CD4-positive, alpha-beta memory T cell (primary cell): ENCODE measurements around the gene BORCS5. TPM values are rescaled to one million over a fixed set of nuclear protein-coding genes. Genes with fewer than 3 reads are reported as not detected.

Experiments used
- CTCF ChIA-PET: fragments of 350-600 bp; sonication (Branson Sonifier 250); formaldehyde crosslinking; loops from one replicate; lab custom pipeline; 2021; ENCODE audit warnings: inconsistent platforms; ENCODE audit not compliant: partially characterized antibody; lab: Charles Lee
- POLR2A ChIA-PET: fragments of 350-600 bp; sonication (Branson Sonifier 250); formaldehyde crosslinking; loops from one replicate; lab custom pipeline; 2021; ENCODE audit not compliant: partially characterized antibody; lab: Charles Lee
- DNase-seq, 5 donors: peaks; one replicate each; pipeline versions ENCODE4 v3.0.0 to v3.0.0-alpha.2; 2020 to 2022; ENCODE audit warnings: mixed read lengths in 1 of 5
- H3K27ac ChIP-seq: one replicate; pipeline ENCODE4 v1.7.0; 2013; ENCODE audit warnings: low read depth, low read length
- H3K27me3 ChIP-seq: 2 replicates; pipeline ENCODE4 v1.7.0; 2013; ENCODE audit warnings: mild to moderate bottlenecking, low read length, moderate library complexity; ENCODE audit not compliant: insufficient read depth
- H3K36me3 ChIP-seq: 2 replicates; pipeline ENCODE4 v1.7.0; 2013; ENCODE audit warnings: mild to moderate bottlenecking, low read length, moderate library complexity; ENCODE audit not compliant: insufficient read depth
- H3K4me1 ChIP-seq: 2 replicates; pipeline ENCODE4 v1.7.0; 2013; ENCODE audit warnings: mild to moderate bottlenecking, low read length, moderate library complexity; ENCODE audit not compliant: insufficient read depth
- H3K4me3 ChIP-seq, 2 donors: one replicate each; pipeline ENCODE4 v1.7.0; 2013; ENCODE audit warnings: low read length in 2 of 2, mild to moderate bottlenecking in 1 of 2
- H3K9me3 ChIP-seq, 2 donors: one replicate each; pipeline ENCODE4 v1.7.0; 2013; ENCODE audit warnings: low read length in 2 of 2, control low read depth in 1 of 2; ENCODE audit not compliant: control insufficient read depth in 1 of 2
- H3K27ac Mint-ChIP-seq, 7 donors: one replicate each; pipeline ENCODE4 v1.8.0; 2020 to 2021; ENCODE audit warnings: mixed read lengths in 7 of 7, mild to moderate bottlenecking in 6 of 7, inconsistent platforms in 3 of 7, moderate library complexity in 3 of 7
- H3K27me3 Mint-ChIP-seq, 2 donors: one replicate each; pipeline ENCODE4 v1.8.0; 2020 to 2021; ENCODE audit warnings: mixed read lengths in 2 of 2
- H3K36me3 Mint-ChIP-seq, 2 donors: one replicate each; pipeline ENCODE4 v1.8.0; 2020 to 2021; ENCODE audit warnings: mixed read lengths in 2 of 2, inconsistent platforms in 1 of 2, mild to moderate bottlenecking in 1 of 2
- H3K4me1 Mint-ChIP-seq, 4 donors: one replicate each; pipeline ENCODE4 v1.8.0; 2020 to 2021; ENCODE audit warnings: mixed read lengths in 4 of 4, mild to moderate bottlenecking in 1 of 4
- H3K4me3 Mint-ChIP-seq, 8 donors: one replicate each; pipeline ENCODE4 v1.8.0; 2020 to 2021; ENCODE audit warnings: mixed read lengths in 8 of 8, mild to moderate bottlenecking in 7 of 8, moderate library complexity in 6 of 8, inconsistent platforms in 3 of 8
- H3K9me3 Mint-ChIP-seq, 8 donors: one replicate each; pipeline ENCODE4 v1.8.0; 2020 to 2021; ENCODE audit warnings: mixed read lengths in 8 of 8, mild to moderate bottlenecking in 5 of 8, inconsistent platforms in 3 of 8, moderate library complexity in 1 of 8
- intact Hi-C: fragments of 100-400 bp; cut with micrococcal nuclease; formaldehyde crosslinking; loops from one replicate; pipeline ENCODE4 v1.15.1; 2023
- polyA plus RNA-seq, 2 donors: library from polyadenylated mRNA; unstranded; fragments of 300-500 nt; fragmentation: Illumina TruSeq; gene quantifications; one replicate each; pipeline ENCODE4 v1.2.3, GENCODE V29; 2021
- total RNA-seq, 2 experiments: library from RNA; stranded (reverse); gene quantifications; one replicate each; pipeline ENCODE4 v1.2.3, GENCODE V29; 2021

Gene BORCS5
- total and polyA plus RNA-seq, 4 experiments from 2014 or later: 21.3 to 28.1 (median 27.2) TPM

- CTCF ChIA-PET: interaction anchor here (0.8 kb wide), 1 partner anchor 18 kb away, joined by 4 read pairs; no protein-coding TSS in a partner anchor
- H3K36me3 ChIP-seq: no peaks in the 10 kb centered on the region
- no peak overlapping the region for H3K4me3 Mint-ChIP-seq
- peaks cover 45 to 47% of the 10 kb centered on the region in 2 donors for H3K36me3 Mint-ChIP-seq
- no peak for DNase-seq
- no peaks in the 10 kb centered on the region for H3K27me3 Mint-ChIP-seq
- POLR2A ChIA-PET: interaction anchor here (0.5 kb wide), 1 partner anchor 117 kb away, joined by 4 read pairs; no protein-coding TSS in a partner anchor
- no peaks in the 10 kb centered on the region for H3K27me3 ChIP-seq
- H3K4me1 ChIP-seq: peaks cover 22% of the 10 kb centered on the region
- peaks cover 5 to 46% (median 33%) of the 10 kb centered on the region in 8 donors for H3K9me3 Mint-ChIP-seq
- H3K9me3 ChIP-seq: peaks cover 0 to 10% of the 10 kb centered on the region in 2 donors
- H3K4me1 Mint-ChIP-seq: peaks cover 27 to 41% (median 32%) of the 10 kb centered on the region in 4 donors
- intact Hi-C loops: no loop called here
- no peak overlapping the region for H3K4me3 ChIP-seq
- no peak overlapping the region for H3K27ac ChIP-seq
- H3K27ac Mint-ChIP-seq: peak overlapping the region in 2 of 7 donors; percentile 35 to 66
Observed at GRCh38 chr12:12425001-12425400, 68.1 kb downstream of the BORCS5 start.

GRCh38 chr12:12425616-12426015 lies 68.7 kb downstream of the BORCS5 start:
- peak overlapping the region in 2 of 7 donors; percentile 7 to 11 for H3K27ac Mint-ChIP-seq
- peaks cover 5 to 44% (median 32%) of the 10 kb centered on the region in 8 donors for H3K9me3 Mint-ChIP-seq
- Histone ChIP-seq H3K9me3 (peaks cover 0 to 10% of the 10 kb centered on the region in 2 donors), H3K27me3 (no peaks in the 10 kb centered on the region), H3K4me3 (no peak overlapping the region), H3K27ac (no peak overlapping the region), H3K4me1 (peaks cover 26% of the 10 kb centered on the region), H3K36me3 (no peaks in the 10 kb centered on the region)
- ChIA-PET POLR2A (no interaction called here), CTCF (interaction anchor here (0.8 kb wide), 1 partner anchor 17 kb away, joined by 4 read pairs; no protein-coding TSS in a partner anchor)
- intact Hi-C loops: no loop called here
- H3K4me1 Mint-ChIP-seq: peaks cover 28 to 45% (median 35%) of the 10 kb centered on the region in 4 donors
- peaks cover 42 to 43% of the 10 kb centered on the region in 2 donors for H3K36me3 Mint-ChIP-seq
- no peaks in the 10 kb centered on the region for H3K27me3 Mint-ChIP-seq
- H3K4me3 Mint-ChIP-seq: peak overlapping the region in 1 of 8 donors; percentile 2
- no peak for DNase-seq

DNA sequence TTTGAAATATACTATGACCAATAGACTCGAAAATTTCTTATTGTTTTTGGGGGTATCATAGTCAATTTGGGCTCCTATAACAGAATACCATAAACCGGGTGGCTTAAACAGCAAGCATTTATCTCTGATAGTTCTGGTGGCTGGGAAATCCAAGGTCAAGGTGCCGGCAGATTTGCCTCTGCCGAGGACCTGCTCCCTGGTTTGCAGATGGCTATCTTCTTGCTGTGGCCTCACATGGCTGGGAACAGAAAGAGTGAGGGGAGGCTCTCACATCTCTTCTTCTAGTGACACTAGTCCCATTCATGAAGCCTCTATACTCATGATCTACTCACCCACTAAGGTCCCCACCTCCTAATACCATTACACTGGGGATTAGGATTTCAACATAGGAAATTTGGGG lies 70.7 kb downstream of the BORCS5 start:
- H3K4me1 Mint-ChIP-seq: peaks cover 34 to 52% (median 46%) of the 10 kb centered on the region in 4 donors
- POLR2A ChIA-PET: interaction anchor here (0.7 to 1.0 kb wide), 2 partner anchors 14 kb away, joined by 3 to 5 read pairs; no protein-coding TSS in a partner anchor

GRCh38 chr12:12428047-12428446 lies 71.2 kb downstream of the BORCS5 start:
- POLR2A ChIA-PET: interaction anchor here (1.0 kb wide), 1 partner anchor 14 kb away, joined by 5 read pairs; no protein-coding TSS in a partner anchor

More for the DNA sequence above, 70.7 kb downstream of the BORCS5 start:
- peaks cover 0 to 10% of the 10 kb centered on the region in 2 donors for H3K9me3 ChIP-seq
- peaks cover 28% of the 10 kb centered on the region in 2 donors for H3K36me3 Mint-ChIP-seq
- DNase-seq: no peak
- intact Hi-C loops: no loop called here
- CTCF ChIA-PET: interaction anchor here (1.1 kb wide), 1 partner anchor 39 kb away, joined by 4 read pairs; no protein-coding TSS in a partner anchor
- peak overlapping the region in 5 of 7 donors; percentile 7 to 77 (median 73) for H3K27ac Mint-ChIP-seq
- H3K9me3 Mint-ChIP-seq: peaks cover 5 to 28% (median 24%) of the 10 kb centered on the region in 8 donors
- no peaks in the 10 kb centered on the region for H3K27me3 Mint-ChIP-seq
- H3K27me3 ChIP-seq: no peaks in the 10 kb centered on the region
- no peaks in the 10 kb centered on the region for H3K36me3 ChIP-seq
- H3K27ac ChIP-seq: no peak overlapping the region
- H3K4me3 ChIP-seq: no peak overlapping the region
- H3K4me3 Mint-ChIP-seq: peak overlapping the region in 2 of 8 donors; percentile 12 to 57
- H3K4me1 ChIP-seq: peaks cover 43% of the 10 kb centered on the region

GRCh38 chr12:12428961-12429657 lies 72.2 kb downstream of the BORCS5 start:
- Mint-ChIP-seq H3K27ac (peak overlapping the region; percentile 62 to 91 (median 79)), H3K27me3 (no peaks in the 10 kb centered on the region), H3K9me3 (peaks cover 2 to 16% (median 13%) of the 10 kb centered on the region in 8 donors), H3K4me3 (peak overlapping the region in 7 of 8 donors; percentile 10 to 47 (median 32)), H3K4me1 (peaks cover 43 to 68% (median 57%) of the 10 kb centered on the region in 4 donors), H3K36me3 (peaks cover 24 to 29% of the 10 kb centered on the region in 2 donors)
- Histone ChIP-seq H3K9me3 (peaks cover 0 to 3% of the 10 kb centered on the region in 2 donors), H3K4me3 (no peak overlapping the region), H3K4me1 (peaks cover 58% of the 10 kb centered on the region), H3K36me3 (no peaks in the 10 kb centered on the region), H3K27me3 (no peaks in the 10 kb centered on the region), H3K27ac (no peak overlapping the region)
- CTCF ChIA-PET: interaction anchor here (0.9 to 1.3 kb wide), 4 partner anchors 36 to 227 kb away, joined by 3 to 4 read pairs (median 3); no protein-coding TSS in a partner anchor
- no peak for DNase-seq
- intact Hi-C loops: no loop called here
- POLR2A ChIA-PET: interaction anchor here (0.8 to 3.3 kb wide), 7 partner anchors 10 to 52 kb away, joined by 3 to 31 read pairs (median 4); no protein-coding TSS in a partner anchor

More at GRCh38 chr12:12428047-12428446, 71.2 kb downstream of the BORCS5 start:
- Histone ChIP-seq H3K4me3 (no peak overlapping the region), H3K9me3 (peaks cover 0 to 10% of the 10 kb centered on the region in 2 donors), H3K27ac (no peak overlapping the region), H3K27me3 (no peaks in the 10 kb centered on the region), H3K36me3 (no peaks in the 10 kb centered on the region), H3K4me1 (peaks cover 48% of the 10 kb centered on the region)
- intact Hi-C loops: no loop called here
- H3K27ac Mint-ChIP-seq: peak overlapping the region in 4 of 7 donors; percentile 24 to 77 (median 64)
- CTCF ChIA-PET: interaction anchor here (1.1 kb wide), 1 partner anchor 38 kb away, joined by 4 read pairs; no protein-coding TSS in a partner anchor
- H3K27me3 Mint-ChIP-seq: no peaks in the 10 kb centered on the region
- peaks cover 38 to 57% (median 50%) of the 10 kb centered on the region in 4 donors for H3K4me1 Mint-ChIP-seq
- peaks cover 5 to 27% (median 23%) of the 10 kb centered on the region in 8 donors for H3K9me3 Mint-ChIP-seq
- no peak for DNase-seq
- peak overlapping the region in 1 of 8 donors; percentile 57 for H3K4me3 Mint-ChIP-seq
- peaks cover 28 to 31% of the 10 kb centered on the region in 2 donors for H3K36me3 Mint-ChIP-seq

DNA sequence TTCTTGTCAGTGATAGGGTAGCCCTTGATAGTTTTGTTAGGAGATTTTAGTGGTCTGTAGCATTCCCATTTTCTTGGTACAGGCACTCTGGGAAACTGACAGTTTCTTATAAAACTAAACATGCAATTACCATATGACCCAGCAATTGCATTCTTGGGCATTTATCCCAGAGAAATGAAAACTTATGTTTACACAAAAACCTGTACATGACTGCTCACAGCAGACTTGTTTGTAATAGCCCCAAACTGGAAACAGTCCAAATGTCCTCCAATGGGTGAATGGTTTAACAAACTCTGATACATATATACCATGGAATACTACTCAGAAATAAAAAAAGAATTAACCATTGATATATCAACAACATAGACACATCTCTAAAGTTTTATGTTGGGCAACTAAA lies 75.5 kb downstream of the BORCS5 start:
- peak overlapping the region in 6 of 8 donors; percentile 6 to 82 (median 45) for H3K4me3 Mint-ChIP-seq
- H3K4me1 Mint-ChIP-seq: peaks cover 45 to 90% (median 56%) of the 10 kb centered on the region in 4 donors
- H3K27ac Mint-ChIP-seq: peak overlapping the region in 5 of 7 donors; percentile 15 to 84 (median 60)

More for the DNA sequence above, 75.5 kb downstream of the BORCS5 start:
- intact Hi-C loops: no loop called here
- Mint-ChIP-seq H3K36me3 (peaks cover 26 to 27% of the 10 kb centered on the region in 2 donors), H3K27me3 (no peaks in the 10 kb centered on the region), H3K9me3 (peaks cover 0 to 4% (median under 1%) of the 10 kb centered on the region in 8 donors)
- DNase-seq: no peak
- POLR2A ChIA-PET: interaction anchor here (0.7 to 14.9 kb wide), 5 partner anchors 10 to 71 kb away, joined by 3 to 252 read pairs (median 12); no protein-coding TSS in a partner anchor
- CTCF ChIA-PET: interaction anchor here (1.8 to 2.0 kb wide), 2 partner anchors 10 to 56 kb away, joined by 4 to 5 read pairs; no protein-coding TSS in a partner anchor
- no peaks in the 10 kb centered on the region for H3K36me3 ChIP-seq
- H3K9me3 ChIP-seq: no peaks in the 10 kb centered on the region
- no peak overlapping the region for H3K27ac ChIP-seq
- no peak overlapping the region for H3K4me3 ChIP-seq
- H3K4me1 ChIP-seq: peaks cover 59% of the 10 kb centered on the region
- no peaks in the 10 kb centered on the region for H3K27me3 ChIP-seq
